Liver (tissue), 9 donors: ENCODE measurements around the gene FBXO2. TPM values are rescaled to one million over a fixed set of nuclear protein-coding genes. Genes with fewer than 3 reads are reported as not detected.
A peak's percentile ranks its signal among the peaks of the same experiment; 100 is the strongest.

ENCODE experiments used
- DNase-seq: peaks from one replicate; pipeline ENCODE4 v3.0.0-alpha.2; 2017; ENCODE audit warnings: low spot score
- H3K27ac ChIP-seq, 2 donors: one replicate each; pipeline ENCODE4 v1.7.0; 2013; ENCODE audit warnings: inconsistent platforms in 2 of 2, low read length in 2 of 2, control low read depth in 1 of 2, low read depth in 1 of 2, mild to moderate bottlenecking in 1 of 2
- H3K27me3 ChIP-seq, 4 donors: one replicate each; pipeline versions ENCODE4 v1.6.1 to v1.7.0; 2013; ENCODE audit warnings: low read length in 3 of 4, inconsistent platforms in 1 of 4, mild to moderate bottlenecking in 1 of 4, moderate library complexity in 1 of 4; ENCODE audit not compliant: control insufficient read depth in 4 of 4, insufficient read depth in 4 of 4
- H3K36me3 ChIP-seq, 4 donors: one replicate each; pipeline versions ENCODE4 v1.6.1 to v1.7.0; 2013; ENCODE audit warnings: low read length in 3 of 4, mild to moderate bottlenecking in 3 of 4, low read depth in 1 of 4, moderate library complexity in 1 of 4; ENCODE audit not compliant: control insufficient read depth in 4 of 4, insufficient read depth in 3 of 4
- H3K4me1 ChIP-seq, 4 donors: one replicate each; pipeline versions ENCODE4 v1.6.1 to v1.7.0; 2013; ENCODE audit warnings: low read length in 3 of 4, mild to moderate bottlenecking in 3 of 4, moderate library complexity in 1 of 4; ENCODE audit not compliant: control insufficient read depth in 4 of 4, insufficient read depth in 4 of 4
- H3K4me3 ChIP-seq, 3 donors: one replicate each; pipeline versions ENCODE4 v1.6.1 to v1.7.0; 2013; ENCODE audit warnings: low read length in 3 of 3, control low read depth in 1 of 3, low read depth in 1 of 3, mild to moderate bottlenecking in 1 of 3
- H3K9ac ChIP-seq, 2 donors: one replicate each; pipeline ENCODE4 v1.7.0; 2013; ENCODE audit warnings: low read length in 2 of 2, mild to moderate bottlenecking in 2 of 2, moderate library complexity in 2 of 2, control low read depth in 1 of 2, low read depth in 1 of 2
- H3K9me3 ChIP-seq, 4 donors: one replicate each; pipeline versions ENCODE4 v1.6.1 to v1.7.0; 2013; ENCODE audit warnings: low read length in 3 of 4; ENCODE audit not compliant: control insufficient read depth in 4 of 4
- ATF3 ChIP-seq: IDR thresholded peaks from 2 replicates; pipeline ENCODE4 v1.6.1; 2016; ENCODE audit warnings: antibody characterized with exemption
- EGR1 ChIP-seq, 2 donors: IDR thresholded peaks; 2 replicates each; pipeline ENCODE4 v1.6.1; 2016 to 2018; ENCODE audit warnings: antibody characterized with exemption in 2 of 2, low read depth in 2 of 2
- FOXA1 ChIP-seq: IDR thresholded peaks from 2 replicates; pipeline ENCODE4 v1.6.1; 2016; ENCODE audit warnings: antibody characterized with exemption
- FOXA2 ChIP-seq: IDR thresholded peaks from 2 replicates; pipeline ENCODE4 v1.6.1; 2016; ENCODE audit warnings: antibody characterized with exemption
- GABPA ChIP-seq, 2 donors: IDR thresholded peaks in 1 of 2; conservative IDR thresholded peaks in 1 of 2; 2 replicates each; pipeline ENCODE4 v1.6.1; 2016; ENCODE audit warnings: antibody characterized with exemption in 2 of 2, mild to moderate bottlenecking in 1 of 2, moderate library complexity in 1 of 2
- HNF4A ChIP-seq, 2 donors: conservative IDR thresholded peaks; 2 replicates each; pipeline ENCODE4 v1.6.1; 2016; ENCODE audit warnings: antibody characterized with exemption in 2 of 2, mild to moderate bottlenecking in 2 of 2
- HNF4G ChIP-seq: IDR thresholded peaks from 2 replicates; pipeline ENCODE4 v1.6.1; 2016; ENCODE audit warnings: antibody characterized with exemption
- JUND ChIP-seq, 2 donors: IDR thresholded peaks; 2 replicates each; pipeline ENCODE4 v1.6.1; 2016; ENCODE audit warnings: antibody characterized with exemption in 2 of 2
- NR2F2 ChIP-seq: IDR thresholded peaks from 2 replicates; pipeline ENCODE4 v1.6.1; 2016; ENCODE audit warnings: antibody characterized with exemption
- RAD21 ChIP-seq, 2 donors: IDR thresholded peaks; 2 replicates each; pipeline ENCODE4 v1.6.1; 2016; ENCODE audit warnings: antibody characterized with exemption in 2 of 2, mild to moderate bottlenecking in 2 of 2
- RXRA ChIP-seq, 2 donors: IDR thresholded peaks; 2 replicates each; pipeline ENCODE4 v1.6.1; 2017 to 2018; ENCODE audit warnings: antibody characterized with exemption in 2 of 2, mild to moderate bottlenecking in 1 of 2
- SP1 ChIP-seq: IDR thresholded peaks from 2 replicates; pipeline ENCODE4 v1.6.1; 2018; ENCODE audit warnings: antibody characterized with exemption, mild to moderate bottlenecking
- TAF1 ChIP-seq: conservative IDR thresholded peaks from 2 replicates; pipeline ENCODE4 v1.6.1; 2016; ENCODE audit warnings: antibody characterized with exemption, mild to moderate bottlenecking
- YY1 ChIP-seq: IDR thresholded peaks from 2 replicates; pipeline ENCODE4 v1.6.1; 2016; ENCODE audit warnings: antibody characterized with exemption, mild to moderate bottlenecking
- ZBTB33 ChIP-seq: IDR thresholded peaks from 2 replicates; pipeline ENCODE4 v1.6.1; 2016; ENCODE audit warnings: antibody characterized with exemption
- WGBS: extraction: QIAGEN DNeasy Blood & Tissue Kit; methylation state at CpG from one replicate; pipeline ENCODE4 v1.1.7; 2013; 5-methylcytosine and 5-hydroxymethylcytosine counted together
- polyA plus RNA-seq, 2 donors: library from polyadenylated mRNA; stranded (reverse) in 1 of 2; unstranded in 1 of 2; fragments of 200-250 nt in 1 of 2; fragments of >200 nt in 1 of 2; fragmentation: Nextera tagmentation in 1 of 2; extraction: Ambion mirVana in 1 of 2; gene quantifications; one replicate each; pipeline versions ENCODE4 v1.2.1 to v1.2.3, GENCODE V29; 2013 to 2015
- total RNA-seq, 2 donors: library from RNA; depleted of rRNA; stranded (reverse); fragments of >200 nt; gene quantifications; one replicate each; pipeline ENCODE4 v1.2.3, GENCODE V29; 2014
- TF ChIP-seq, protein P1 (sequence below): IDR thresholded peaks from 2 replicates; pipeline ENCODE4 v1.6.1; 2016; ENCODE audit warnings: antibody characterized with exemption
- TF ChIP-seq, protein P2 (sequence below): IDR thresholded peaks from 2 replicates; pipeline ENCODE4 v1.6.1; 2016; ENCODE audit warnings: antibody characterized with exemption, mild to moderate bottlenecking
- TF ChIP-seq, protein P3 (sequence below): fragments of 150-350 bp; IDR thresholded peaks from 2 replicates; pipeline ENCODE4 v1.5.1; 2017; ENCODE audit warnings: improper control_type of control experiment, low read depth, low read length; ENCODE audit not compliant: missing input control
- donor health status: healthy.
- donor health status: healthy.
- donor health status: healthy.
- donor health status: healthy.
- donor health status: healthy.

FBXO2 gene
- total and polyA plus RNA-seq, 4 donors: 1.7 to 20.9 (median 4.0) TPM

DNA sequence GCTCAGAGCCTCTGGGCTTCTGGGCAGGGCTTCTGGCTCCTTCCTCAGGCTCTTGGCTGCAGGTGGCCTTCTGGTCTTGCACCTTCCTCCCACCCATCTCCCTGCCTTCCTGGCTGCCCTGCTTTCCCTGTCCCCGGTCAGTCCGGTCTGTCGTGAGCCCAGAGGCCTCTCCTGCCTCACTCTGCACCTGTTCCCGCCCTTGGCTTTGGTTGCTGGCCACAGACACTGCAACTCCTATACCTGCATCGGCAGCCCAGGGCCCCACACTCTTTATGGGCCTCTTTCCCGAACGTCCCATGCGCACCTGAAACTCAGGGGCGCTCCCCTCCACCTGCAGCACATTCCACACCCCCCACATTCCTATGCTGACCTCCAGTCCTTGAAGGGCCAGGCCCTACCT lies 7.9 kb downstream of the FBXO2 start (continued):
- TF ChIP-seq JUND (IDR thresholded peaks at IDR 0.05): no peak
- TF ChIP-seq RXRA (IDR thresholded peaks at IDR 0.05): no peak
- no peak for TF ChIP-seq ZBTB33
- TF ChIP-seq, protein P1, sequence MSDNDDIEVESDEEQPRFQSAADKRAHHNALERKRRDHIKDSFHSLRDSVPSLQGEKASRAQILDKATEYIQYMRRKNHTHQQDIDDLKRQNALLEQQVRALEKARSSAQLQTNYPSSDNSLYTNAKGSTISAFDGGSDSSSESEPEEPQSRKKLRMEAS: no peak
- no peak for TF ChIP-seq TAF1
- TF ChIP-seq RAD21 (IDR thresholded peaks at IDR 0.05): no peak

DNA sequence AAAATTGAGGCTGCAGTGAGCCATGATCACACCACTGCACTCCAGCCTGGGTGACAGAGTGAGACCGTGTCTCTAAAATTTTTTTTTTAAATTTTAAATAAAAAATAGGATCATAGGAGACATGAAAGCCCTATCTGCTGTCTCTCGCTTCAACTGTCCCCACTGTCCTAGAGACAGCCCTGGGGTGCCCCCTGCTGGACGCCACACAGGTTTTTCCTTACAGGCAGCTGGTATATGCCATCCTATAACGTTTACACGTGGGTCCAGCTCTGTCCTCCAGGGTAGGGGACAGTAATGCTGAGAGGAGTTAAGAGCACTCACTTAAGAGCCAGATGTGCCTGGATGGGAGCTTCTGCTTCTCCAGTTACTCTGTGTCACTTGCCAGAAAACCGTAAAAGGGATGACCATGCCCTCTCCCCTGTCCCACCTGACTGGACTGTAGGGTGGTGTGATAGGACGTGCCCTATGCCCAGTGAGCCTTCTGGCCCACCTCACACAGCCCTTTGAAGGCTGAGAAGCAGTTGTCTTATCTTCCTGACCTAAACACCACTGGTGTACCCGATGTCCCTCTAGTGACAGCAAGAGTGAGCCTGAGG lies 8.5 kb downstream of the FBXO2 start:
- no peak overlapping the region for H3K27ac ChIP-seq
- H3K36me3 ChIP-seq: no peaks in the 10 kb centered on the region
- no peaks in the 10 kb centered on the region for H3K9me3 ChIP-seq
- no peaks in the 10 kb centered on the region for H3K27me3 ChIP-seq
- peak; percentile 85 for DNase-seq
- 44% methylated on average over 8 of the region's 8 CpGs for WGBS
- no peak overlapping the region for H3K9ac ChIP-seq
- TF ChIP-seq HNF4G (no peak), GABPA (IDR thresholded peaks at IDR 0.05 in 1 of 2, conservative IDR thresholded peaks at IDR 0.05 in 1 of 2) (no peak), SP1 (no peak), FOXA2 (no peak), EGR1 (IDR thresholded peaks at IDR 0.05; ENCODE audit: low read depth in 2 of 2) (no peak), ATF3 (no peak), ZBTB33 (no peak), JUND (IDR thresholded peaks at IDR 0.05) (no peak), RAD21 (IDR thresholded peaks at IDR 0.05) (peak; percentile 72 to 80), YY1 (no peak), HNF4A (conservative IDR thresholded peaks at IDR 0.05) (no peak), TAF1 (no peak), NR2F2 (no peak), RXRA (IDR thresholded peaks at IDR 0.05) (no peak), FOXA1 (no peak)
- TF ChIP-seq, protein P2, sequence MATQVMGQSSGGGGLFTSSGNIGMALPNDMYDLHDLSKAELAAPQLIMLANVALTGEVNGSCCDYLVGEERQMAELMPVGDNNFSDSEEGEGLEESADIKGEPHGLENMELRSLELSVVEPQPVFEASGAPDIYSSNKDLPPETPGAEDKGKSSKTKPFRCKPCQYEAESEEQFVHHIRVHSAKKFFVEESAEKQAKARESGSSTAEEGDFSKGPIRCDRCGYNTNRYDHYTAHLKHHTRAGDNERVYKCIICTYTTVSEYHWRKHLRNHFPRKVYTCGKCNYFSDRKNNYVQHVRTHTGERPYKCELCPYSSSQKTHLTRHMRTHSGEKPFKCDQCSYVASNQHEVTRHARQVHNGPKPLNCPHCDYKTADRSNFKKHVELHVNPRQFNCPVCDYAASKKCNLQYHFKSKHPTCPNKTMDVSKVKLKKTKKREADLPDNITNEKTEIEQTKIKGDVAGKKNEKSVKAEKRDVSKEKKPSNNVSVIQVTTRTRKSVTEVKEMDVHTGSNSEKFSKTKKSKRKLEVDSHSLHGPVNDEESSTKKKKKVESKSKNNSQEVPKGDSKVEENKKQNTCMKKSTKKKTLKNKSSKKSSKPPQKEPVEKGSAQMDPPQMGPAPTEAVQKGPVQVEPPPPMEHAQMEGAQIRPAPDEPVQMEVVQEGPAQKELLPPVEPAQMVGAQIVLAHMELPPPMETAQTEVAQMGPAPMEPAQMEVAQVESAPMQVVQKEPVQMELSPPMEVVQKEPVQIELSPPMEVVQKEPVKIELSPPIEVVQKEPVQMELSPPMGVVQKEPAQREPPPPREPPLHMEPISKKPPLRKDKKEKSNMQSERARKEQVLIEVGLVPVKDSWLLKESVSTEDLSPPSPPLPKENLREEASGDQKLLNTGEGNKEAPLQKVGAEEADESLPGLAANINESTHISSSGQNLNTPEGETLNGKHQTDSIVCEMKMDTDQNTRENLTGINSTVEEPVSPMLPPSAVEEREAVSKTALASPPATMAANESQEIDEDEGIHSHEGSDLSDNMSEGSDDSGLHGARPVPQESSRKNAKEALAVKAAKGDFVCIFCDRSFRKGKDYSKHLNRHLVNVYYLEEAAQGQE: no peak
- TF ChIP-seq, protein P3, sequence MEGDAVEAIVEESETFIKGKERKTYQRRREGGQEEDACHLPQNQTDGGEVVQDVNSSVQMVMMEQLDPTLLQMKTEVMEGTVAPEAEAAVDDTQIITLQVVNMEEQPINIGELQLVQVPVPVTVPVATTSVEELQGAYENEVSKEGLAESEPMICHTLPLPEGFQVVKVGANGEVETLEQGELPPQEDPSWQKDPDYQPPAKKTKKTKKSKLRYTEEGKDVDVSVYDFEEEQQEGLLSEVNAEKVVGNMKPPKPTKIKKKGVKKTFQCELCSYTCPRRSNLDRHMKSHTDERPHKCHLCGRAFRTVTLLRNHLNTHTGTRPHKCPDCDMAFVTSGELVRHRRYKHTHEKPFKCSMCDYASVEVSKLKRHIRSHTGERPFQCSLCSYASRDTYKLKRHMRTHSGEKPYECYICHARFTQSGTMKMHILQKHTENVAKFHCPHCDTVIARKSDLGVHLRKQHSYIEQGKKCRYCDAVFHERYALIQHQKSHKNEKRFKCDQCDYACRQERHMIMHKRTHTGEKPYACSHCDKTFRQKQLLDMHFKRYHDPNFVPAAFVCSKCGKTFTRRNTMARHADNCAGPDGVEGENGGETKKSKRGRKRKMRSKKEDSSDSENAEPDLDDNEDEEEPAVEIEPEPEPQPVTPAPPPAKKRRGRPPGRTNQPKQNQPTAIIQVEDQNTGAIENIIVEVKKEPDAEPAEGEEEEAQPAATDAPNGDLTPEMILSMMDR: peak; percentile 64
- TF ChIP-seq, protein P1: no peak
- no peak overlapping the region for H3K4me3 ChIP-seq
- H3K4me1 ChIP-seq: peaks cover 7 to 28% (median 25%) of the 10 kb centered on the region in 4 donors
